NCI-H748 treated with DMSO at 0.1 percent for 48 hours (cell line): Measurements from ENCODE around the gene PPFIBP2.

Experiments used
- DNase-seq: peaks from one replicate; lab custom pipeline; 2025; lab: John Stamatoyannopoulos, UW

The PPFIBP2 gene

GRCh38 chr11:7555052-7555699 lies 41.4 kb downstream of the PPFIBP2 start:
- DNase-seq, result no peak

- no peak for DNase-seq
These were observed 44.2 kb downstream of the PPFIBP2 start for GRCh38 chr11:7558046-7558445.

GRCh38 chr11:7559398-7560283 lies 45.8 kb downstream of the PPFIBP2 start:
- no peak for DNase-seq

- no peak for DNase-seq
These were observed 47.8 kb downstream of the PPFIBP2 start for GRCh38 chr11:7561562-7561961.

- DNase-seq, result no peak
These were observed 49.5 kb downstream of the PPFIBP2 start for GRCh38 chr11:7563281-7563680.

GRCh38 chr11:7564803-7565202 lies 51.0 kb downstream of the PPFIBP2 start:
- DNase-seq, result no peak

GRCh38 chr11:7567311-7567710 lies 53.5 kb downstream of the PPFIBP2 start:
- DNase-seq, result no peak

GRCh38 chr11:7569044-7569443 lies 55.2 kb downstream of the PPFIBP2 start:
- no peak for DNase-seq

GRCh38 chr11:7570241-7570640 lies 56.4 kb downstream of the PPFIBP2 start:
- no peak for DNase-seq

- DNase-seq, result no peak
These were observed 57.2 kb downstream of the PPFIBP2 start for GRCh38 chr11:7570938-7571521.

- DNase-seq, result peak; percentile 29
These were observed 57.8 kb downstream of the PPFIBP2 start for GRCh38 chr11:7571640-7572000.

- DNase-seq, result no peak
These were observed 58.4 kb downstream of the PPFIBP2 start for GRCh38 chr11:7572001-7572712.

GRCh38 chr11:7573193-7573557 lies 59.4 kb downstream of the PPFIBP2 start:
- DNase-seq, result no peak

GRCh38 chr11:7573558-7574296 lies 59.9 kb downstream of the PPFIBP2 start:
- DNase-seq, result no peak

GRCh38 chr11:7574491-7575130 lies 60.8 kb downstream of the PPFIBP2 start:
- DNase-seq, result no peak

GRCh38 chr11:7575841-7576725 lies 62.3 kb downstream of the PPFIBP2 start:
- no peak for DNase-seq

- DNase-seq, result no peak
These were observed 63.0 kb downstream of the PPFIBP2 start for GRCh38 chr11:7576726-7577290.

GRCh38 chr11:7577291-7578190 lies 63.7 kb downstream of the PPFIBP2 start:
- DNase-seq, result no peak
